LoVo (cell line): Measurements from ENCODE around the gene JUP.

Experiments
- DNase-seq: peaks from one replicate; pipeline ENCODE4 v3.0.0-alpha.2; 2016; ENCODE audit warnings: low spot score

The JUP gene

GRCh38 chr17:41810659-41811548 lies 24.4 kb upstream of the JUP start:
- no peak for DNase-seq

- DNase-seq, result no peak
Observed at GRCh38 chr17:41806685-41807445, 20.4 kb upstream of the JUP start.

GRCh38 chr17:41803049-41804020 lies 16.8 kb upstream of the JUP start:
- DNase-seq, result no peak

- peak; percentile 83 for DNase-seq
Observed at GRCh38 chr17:41801374-41802271, 15.1 kb upstream of the JUP start.

GRCh38 chr17:41800601-41801373 lies 14.3 kb upstream of the JUP start:
- DNase-seq, result peak; percentile 93

- DNase-seq, result no peak
Observed at GRCh38 chr17:41799366-41799765, 12.9 kb upstream of the JUP start.

- DNase-seq, result no peak
Observed at GRCh38 chr17:41797377-41797776, 10.9 kb upstream of the JUP start.

- DNase-seq, result no peak
Observed at GRCh38 chr17:41796121-41796895, 9.8 kb upstream of the JUP start.

GRCh38 chr17:41794540-41794975 lies 8.0 kb upstream of the JUP start:
- DNase-seq, result no peak

- no peak for DNase-seq
Observed at GRCh38 chr17:41793784-41794539, 7.5 kb upstream of the JUP start.

GRCh38 chr17:41792845-41793783 lies 6.6 kb upstream of the JUP start:
- peak; percentile 88 for DNase-seq

GRCh38 chr17:41787021-41787418 lies 509 bp upstream of the JUP start:
- no peak for DNase-seq

- DNase-seq, result peak; percentile 69
Observed at GRCh38 chr17:41785859-41786226, 668 bp downstream of the JUP start.

- DNase-seq, result no peak
Observed at GRCh38 chr17:41785091-41785858, 1.2 kb downstream of the JUP start.

GRCh38 chr17:41784207-41784744 lies 2.2 kb downstream of the JUP start:
- DNase-seq, result no peak

- no peak for DNase-seq
Observed at GRCh38 chr17:41782142-41782541, 4.4 kb downstream of the JUP start.
